Activated CD4-positive, alpha-beta T cell treated with anti-CD3 and anti-CD28 coated beads, Interleukin-2, amount 50 U/mL, for 24 hours (primary cell): Measurements from ENCODE around the gene BARHL1.

Experiments used
- DNase-seq, 2 donors: peaks; one replicate each; pipeline ENCODE4 v3.0.0-alpha.2; 2020; ENCODE audit warnings: low read depth in 1 of 2, low spot score in 1 of 2

Gene BARHL1

GRCh38 chr9:132582276-132582785 lies at the start of gene BARHL1:
Gene BARHL1, plus strand, starts transcription at chr9:132582606. Its CDS starts 192 bp downstream, at chr9:132582798.
- no peak for DNase-seq

- DNase-seq: no peak
These were observed 47.6 kb upstream of the BARHL1 start for GRCh38 chr9:132534832-132535231.

- DNase-seq: no peak
These were observed 46.3 kb upstream of the BARHL1 start for GRCh38 chr9:132536124-132536523.

- no peak for DNase-seq
These were observed 45.1 kb upstream of the BARHL1 start for GRCh38 chr9:132537352-132537751.

GRCh38 chr9:132538071-132538470 lies 44.3 kb upstream of the BARHL1 start:
- DNase-seq: no peak

- DNase-seq: no peak
These were observed 43.3 kb upstream of the BARHL1 start for GRCh38 chr9:132539096-132539495.

- no peak for DNase-seq
These were observed 41.4 kb upstream of the BARHL1 start for GRCh38 chr9:132541051-132541450.

- DNase-seq: no peak
These were observed 40.3 kb upstream of the BARHL1 start for GRCh38 chr9:132541870-132542830.

- DNase-seq: no peak
These were observed 39.2 kb upstream of the BARHL1 start for GRCh38 chr9:132543251-132543650.

GRCh38 chr9:132543960-132544359 lies 38.4 kb upstream of the BARHL1 start:
- DNase-seq: no peak

GRCh38 chr9:132545578-132545977 lies 36.8 kb upstream of the BARHL1 start:
- DNase-seq: no peak

GRCh38 chr9:132546148-132547051 lies 36.0 kb upstream of the BARHL1 start:
- no peak for DNase-seq

- no peak for DNase-seq
These were observed 35.4 kb upstream of the BARHL1 start for GRCh38 chr9:132547052-132547431.

- DNase-seq: no peak
These were observed 35.0 kb upstream of the BARHL1 start for GRCh38 chr9:132547436-132547835.

GRCh38 chr9:132547976-132548730 lies 34.3 kb upstream of the BARHL1 start:
- no peak for DNase-seq

- no peak for DNase-seq
These were observed 33.4 kb upstream of the BARHL1 start for GRCh38 chr9:132548751-132549640.

GRCh38 chr9:132551556-132551955 lies 30.9 kb upstream of the BARHL1 start:
- no peak for DNase-seq

GRCh38 chr9:132552041-132552440 lies 30.4 kb upstream of the BARHL1 start:
- no peak for DNase-seq

GRCh38 chr9:132554755-132555154 lies 27.7 kb upstream of the BARHL1 start:
- DNase-seq: no peak

GRCh38 chr9:132555528-132555927 lies 26.9 kb upstream of the BARHL1 start:
- DNase-seq: no peak
